GM21526 (cell line): Measurements from ENCODE around the gene BMP7.
"Not testable (repeated sequence)": the region's sequence is repeated elsewhere in the genome, so short reads cannot be mapped to it uniquely, and the experiment has no call there.

Source experiments
- ATAC-seq: cut with Tn5 transposase; IDR thresholded peaks from one replicate; pipeline ENCODE4 v1.9.1; 2021; ENCODE audit warnings: moderate library complexity; ENCODE audit not compliant: unreplicated experiment, low FRiP score

BMP7 gene

DNA sequence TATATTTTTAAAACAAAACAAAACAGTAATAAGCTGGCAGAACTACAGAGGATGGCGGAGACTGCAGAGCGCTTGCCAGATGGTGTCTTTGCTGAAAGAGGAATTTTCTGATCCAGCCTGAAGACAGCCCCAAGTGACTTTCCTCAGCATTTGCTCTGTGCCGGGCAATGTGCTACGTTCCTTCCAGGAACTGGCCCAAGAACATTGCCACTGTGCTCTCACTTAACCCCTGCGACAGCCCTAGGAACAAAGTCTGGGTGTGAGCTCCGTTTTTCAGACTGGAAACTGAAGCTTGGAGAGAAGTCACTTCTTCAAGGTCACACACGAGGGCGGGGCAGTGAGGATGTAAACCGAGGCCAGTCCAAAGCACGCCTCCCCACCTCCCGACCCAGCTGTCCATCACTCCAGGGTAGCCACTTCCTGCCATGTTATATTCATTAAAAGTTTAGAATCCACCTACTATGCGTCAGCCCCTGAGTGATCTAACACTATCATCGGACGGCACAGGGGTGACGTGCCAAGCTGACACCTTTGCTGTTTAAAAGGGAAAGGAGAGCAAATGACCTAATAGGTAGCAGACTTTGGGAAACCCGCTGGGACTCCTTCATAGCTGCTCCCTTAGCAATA is 22.3 kb upstream of the BMP7 start:
- ATAC-seq = no peak

DNA sequence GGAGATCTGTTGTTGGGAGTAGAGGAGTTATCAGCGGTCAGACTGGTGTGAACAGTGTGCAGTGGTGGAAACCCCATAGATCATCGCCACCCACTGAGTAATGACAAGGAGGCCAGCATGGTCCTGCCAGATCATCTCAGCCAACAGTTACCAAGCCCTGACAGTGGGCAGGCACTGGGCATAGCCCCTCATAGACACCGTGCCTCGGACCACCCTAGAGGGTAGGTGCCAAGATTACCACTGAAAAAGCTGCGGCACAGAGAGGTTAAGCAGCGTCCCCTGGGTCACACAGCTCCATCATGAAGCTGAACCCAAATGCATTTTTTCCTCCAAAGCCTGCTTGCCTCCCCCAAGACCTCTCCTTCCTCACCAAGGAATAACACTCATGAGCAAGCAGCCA is 21.5 kb upstream of the BMP7 start:
- ATAC-seq = no peak

DNA sequence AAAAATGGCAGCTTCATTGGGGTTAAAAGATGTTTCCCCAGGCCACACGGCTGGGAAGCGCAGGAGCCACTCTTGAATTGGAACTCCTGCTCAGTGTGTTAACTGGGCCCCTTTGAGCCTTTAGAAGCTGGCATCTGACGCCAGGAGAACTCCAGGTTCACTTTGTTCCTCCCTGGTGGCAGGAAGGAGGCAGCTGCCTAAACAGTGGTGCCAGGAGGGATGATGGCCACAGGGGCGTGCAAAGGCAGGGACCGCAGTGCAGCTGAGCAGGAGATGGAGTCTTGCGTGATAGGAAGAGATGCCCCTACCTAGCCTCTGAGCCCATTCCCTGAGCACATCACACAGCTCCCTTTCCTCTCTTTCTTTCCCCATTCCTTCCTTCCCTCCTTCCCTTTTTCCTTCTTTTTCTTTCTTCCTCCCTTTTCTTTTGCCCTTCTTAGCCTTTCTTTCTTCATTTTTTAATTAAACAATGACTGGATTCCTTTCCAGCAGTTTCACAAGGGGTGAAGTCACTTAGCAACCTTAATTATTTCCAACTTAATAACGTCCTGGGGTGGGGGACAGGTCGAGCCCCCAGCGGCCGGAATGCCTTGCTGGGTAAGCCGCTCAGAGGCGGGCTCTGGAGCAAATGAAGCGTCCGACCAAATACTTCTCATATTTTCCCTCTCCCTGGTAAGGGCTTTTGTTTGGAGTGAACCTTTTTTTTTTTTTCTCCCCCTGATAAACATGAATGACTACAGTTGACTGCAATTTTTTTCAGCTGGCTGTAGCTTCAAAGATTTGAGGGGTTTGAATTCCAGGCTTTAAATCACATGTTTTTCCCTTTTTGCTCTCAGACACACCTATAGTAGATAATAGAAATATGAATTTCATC is 20.8 kb upstream of the BMP7 start:
- no peak for ATAC-seq

DNA sequence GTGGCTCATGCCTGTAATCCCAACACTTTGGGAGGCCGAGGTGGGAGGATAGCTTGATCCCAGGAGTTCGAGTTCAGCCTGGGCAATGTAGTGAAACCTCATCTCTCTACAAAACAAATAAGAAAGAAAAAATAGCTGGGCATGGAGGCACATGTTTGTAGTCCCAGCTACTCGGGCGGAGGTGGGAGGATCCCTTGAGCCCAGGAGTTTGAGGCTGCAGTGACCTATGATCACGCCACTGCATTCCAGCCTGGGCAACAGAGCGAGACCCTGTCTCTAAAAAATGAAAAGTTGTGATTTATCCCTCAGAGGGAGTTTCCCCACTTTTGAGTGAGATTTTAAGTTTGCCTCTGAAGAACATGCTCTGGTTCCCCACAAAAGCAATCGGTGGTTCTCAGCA is 17.4 kb upstream of the BMP7 start:
- no peak for ATAC-seq

DNA sequence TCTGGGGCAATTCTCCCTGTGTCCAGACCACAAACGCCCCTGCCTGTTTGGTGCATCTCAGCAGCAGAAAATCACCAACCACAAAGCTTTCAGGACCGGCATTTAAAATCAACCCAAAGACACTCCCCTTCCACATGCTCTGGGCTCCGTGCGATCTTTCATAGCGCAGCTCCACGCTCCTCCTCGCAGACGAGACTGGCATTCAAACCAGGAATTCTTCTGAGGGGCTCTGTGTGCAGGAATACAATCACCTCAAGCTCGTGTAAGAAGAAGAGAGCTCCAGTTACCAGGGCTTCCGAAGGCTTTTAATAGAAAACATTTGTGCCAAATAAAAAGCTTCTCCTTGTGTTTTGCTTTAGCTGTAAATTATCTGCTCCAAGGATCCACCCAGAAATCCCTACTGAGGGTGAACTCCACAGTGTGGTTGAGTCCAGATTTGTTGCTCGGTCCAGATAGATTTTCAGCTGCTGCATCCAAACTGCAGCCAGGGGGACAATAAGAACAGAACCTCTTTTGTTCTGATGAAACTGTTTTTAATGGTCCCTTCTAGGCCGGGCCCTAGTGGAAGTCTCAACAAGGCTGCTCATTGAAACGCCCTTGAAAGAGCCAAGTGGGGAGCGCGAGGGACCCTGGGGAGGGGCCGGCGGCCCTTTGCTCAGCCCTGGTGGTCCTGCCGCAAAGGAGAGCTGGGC is 16.4 kb upstream of the BMP7 start:
- no peak for ATAC-seq

DNA sequence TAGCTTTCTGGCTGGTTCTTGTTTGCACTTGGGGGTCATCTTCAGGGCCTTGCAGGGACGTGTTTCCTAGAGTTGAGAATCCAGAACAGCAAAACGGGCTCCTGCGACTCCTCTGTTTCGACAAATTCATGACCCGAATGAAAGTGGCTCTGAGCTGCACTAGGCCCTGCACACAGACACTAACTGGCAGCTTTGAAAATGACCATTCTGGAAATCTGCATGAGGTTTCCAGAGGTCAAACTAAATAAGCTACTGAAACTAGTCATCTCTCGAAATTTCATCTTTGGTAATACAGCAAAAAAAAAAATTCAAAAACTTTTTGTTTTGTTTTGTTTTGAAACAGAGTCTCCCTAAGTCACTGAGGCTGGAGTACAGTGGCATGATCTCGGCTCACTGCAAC is 15.5 kb upstream of the BMP7 start:
- no peak for ATAC-seq

DNA sequence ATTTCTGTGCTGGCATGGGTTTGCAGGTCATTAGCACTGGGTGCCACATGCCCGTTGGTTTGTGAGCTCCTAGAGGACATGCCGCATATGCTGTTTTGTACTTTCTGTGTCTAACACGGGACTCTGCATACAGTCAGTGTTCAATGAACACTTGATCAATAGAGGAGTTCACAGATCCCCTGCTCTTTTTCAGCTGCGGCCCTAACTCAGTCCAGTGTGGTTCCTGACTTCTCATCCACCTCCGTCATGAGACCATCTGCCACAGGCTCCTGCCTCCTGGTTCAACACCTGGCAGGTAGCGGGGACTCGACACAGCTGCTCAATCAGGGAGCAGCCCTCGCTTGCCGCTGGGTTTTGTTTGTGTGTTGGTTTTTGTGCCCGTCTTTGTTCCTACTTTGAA is 13.8 kb upstream of the BMP7 start:
- no peak for ATAC-seq

DNA sequence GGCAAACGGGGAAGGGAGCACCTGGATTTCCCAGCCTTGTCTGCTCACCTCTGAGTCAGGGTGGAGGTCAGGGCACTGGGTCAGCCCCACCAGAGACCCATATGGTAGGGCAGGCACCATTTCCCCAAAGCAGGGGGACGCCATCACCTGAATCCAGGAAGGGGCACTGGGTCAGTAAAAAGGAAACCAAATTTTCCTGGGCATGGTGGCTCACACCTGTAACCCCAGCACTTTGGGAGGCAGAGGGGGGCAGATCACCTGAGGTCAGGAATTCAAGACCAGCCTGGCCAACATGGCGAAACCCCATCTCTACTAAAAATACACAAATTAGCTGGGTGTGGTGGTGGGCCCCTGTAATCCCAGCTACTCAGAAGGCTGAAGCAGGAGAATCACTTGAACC is 13.1 kb upstream of the BMP7 start:
- ATAC-seq = not testable (repeated sequence)

DNA sequence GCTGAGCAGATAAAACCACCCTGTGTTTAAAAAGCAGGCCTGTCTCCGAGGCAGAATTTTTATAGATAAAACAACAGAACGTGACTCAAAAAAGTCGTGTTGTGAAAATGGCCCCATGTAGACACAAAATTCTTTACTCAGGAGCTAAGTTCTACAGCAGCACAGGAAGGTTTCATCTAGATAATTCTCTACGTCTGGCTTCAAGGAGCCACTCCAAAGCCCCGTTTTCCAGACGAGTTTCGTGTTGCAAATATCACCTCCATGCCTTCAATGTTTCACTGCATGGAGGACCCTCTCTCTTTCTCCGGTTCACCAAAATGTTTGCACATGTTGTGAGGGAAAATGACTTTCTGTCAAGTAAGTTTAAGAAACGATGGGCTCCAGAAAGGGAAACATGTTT is 12.0 kb upstream of the BMP7 start:
- no peak for ATAC-seq

DNA sequence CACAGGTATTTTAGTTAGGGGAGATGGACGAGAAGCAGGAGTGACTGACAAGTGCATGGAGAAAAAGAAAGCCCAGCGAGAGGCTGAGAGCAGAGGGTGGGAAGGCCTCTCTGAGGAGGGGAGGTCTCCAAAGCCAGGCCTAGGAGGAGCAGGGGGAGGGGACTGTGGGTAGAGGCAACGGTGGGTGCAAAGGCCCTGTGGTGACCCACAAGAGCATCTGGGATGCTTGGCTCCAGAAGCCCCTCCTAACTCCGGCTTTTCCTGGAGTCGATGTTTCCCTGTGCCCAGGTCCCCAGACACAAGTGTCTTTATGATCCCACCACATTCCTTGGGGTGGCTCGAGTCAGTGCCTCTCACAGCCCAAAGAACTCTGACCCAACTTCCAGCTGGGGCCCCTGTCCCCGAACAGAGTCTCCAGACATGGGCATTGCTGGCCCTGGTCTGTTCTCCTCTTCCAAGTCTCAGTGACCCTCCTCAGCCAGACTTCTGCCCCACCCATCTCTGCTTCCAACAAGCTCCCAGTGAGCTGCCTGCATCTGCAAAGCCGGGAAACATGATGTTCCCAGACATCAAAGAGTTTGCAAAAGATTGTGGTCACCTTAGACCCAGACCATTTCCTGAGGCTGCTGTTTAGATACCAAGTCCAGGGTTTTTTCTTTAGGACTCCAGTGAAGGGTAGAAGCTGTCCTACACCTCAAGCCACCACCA is 11.1 kb upstream of the BMP7 start:
- no peak for ATAC-seq

DNA sequence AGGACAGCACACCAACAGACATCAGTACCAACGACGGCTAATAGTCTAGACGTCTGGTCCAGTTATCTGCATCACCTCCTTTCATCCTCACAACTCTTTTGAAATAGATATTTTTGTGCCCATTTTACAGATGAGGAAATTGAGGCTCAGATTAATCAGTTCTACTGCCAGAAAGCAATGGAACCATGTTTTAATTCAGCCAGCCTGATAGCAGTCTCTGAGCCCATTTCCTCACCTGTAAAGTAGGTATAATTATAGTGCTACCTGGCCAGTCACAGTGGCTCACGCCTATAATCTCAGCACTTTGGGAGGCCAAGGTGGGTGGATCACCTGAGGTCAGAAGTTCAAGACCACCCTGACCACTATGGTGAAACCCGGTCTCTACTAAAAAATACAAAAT is 9.8 kb upstream of the BMP7 start:
- ATAC-seq = no peak

DNA sequence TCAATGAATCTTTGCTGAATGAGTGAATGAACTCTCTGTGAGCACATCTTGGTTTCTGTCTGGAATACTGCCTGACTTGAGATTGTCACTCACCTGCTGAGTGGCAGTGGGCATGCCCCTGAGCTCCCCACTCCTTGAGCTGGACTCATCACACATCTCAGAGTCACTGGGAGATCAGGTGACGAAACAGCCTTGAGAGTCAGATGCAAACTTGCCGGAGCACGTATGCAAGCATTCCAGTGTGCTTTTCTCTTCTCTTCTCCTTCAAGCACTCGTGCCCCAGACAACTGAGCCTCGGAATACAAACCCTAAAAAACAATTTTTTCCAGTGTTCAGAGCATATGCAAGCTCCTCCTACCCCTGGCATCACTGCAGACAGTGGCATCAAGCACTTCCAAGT is 9.4 kb upstream of the BMP7 start:
- no peak for ATAC-seq

DNA sequence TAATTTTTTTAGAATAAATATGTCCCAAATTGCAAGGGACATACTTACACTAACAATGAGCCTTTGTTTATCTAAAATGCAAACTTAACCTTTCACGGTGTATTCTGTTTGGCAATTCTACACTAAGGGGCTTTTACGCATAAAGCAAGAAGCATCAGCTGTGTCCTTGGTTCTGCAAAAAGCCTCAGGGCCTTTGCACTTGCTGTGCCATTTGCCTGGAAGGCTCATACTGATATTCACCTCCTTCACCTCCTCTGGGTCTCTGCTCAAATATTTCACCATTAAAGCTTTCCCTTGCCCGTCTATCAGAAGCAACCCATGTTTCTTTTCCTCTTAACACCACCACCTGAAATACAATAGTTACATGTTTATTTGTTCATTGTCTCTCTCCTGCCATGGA is 8.9 kb upstream of the BMP7 start:
- no peak for ATAC-seq

DNA sequence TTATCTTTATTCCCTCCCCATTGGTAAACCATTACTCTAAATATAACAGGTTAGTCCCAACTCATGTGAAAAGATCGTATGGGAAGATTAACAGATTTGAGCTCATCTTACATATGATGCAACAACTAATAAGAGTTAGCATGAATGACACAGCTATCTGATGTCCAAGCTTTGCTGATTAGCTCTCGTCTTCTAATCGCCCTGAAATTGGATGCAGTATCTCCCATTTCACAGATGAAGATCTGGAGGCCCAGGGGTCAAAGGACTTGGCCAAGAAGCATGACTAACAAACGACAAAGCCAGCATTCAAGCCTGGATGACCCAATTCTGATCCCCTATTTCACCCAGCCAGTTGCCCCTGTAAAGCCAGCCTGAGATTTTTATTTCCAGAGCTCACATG is 8.4 kb upstream of the BMP7 start:
- ATAC-seq = no peak

DNA sequence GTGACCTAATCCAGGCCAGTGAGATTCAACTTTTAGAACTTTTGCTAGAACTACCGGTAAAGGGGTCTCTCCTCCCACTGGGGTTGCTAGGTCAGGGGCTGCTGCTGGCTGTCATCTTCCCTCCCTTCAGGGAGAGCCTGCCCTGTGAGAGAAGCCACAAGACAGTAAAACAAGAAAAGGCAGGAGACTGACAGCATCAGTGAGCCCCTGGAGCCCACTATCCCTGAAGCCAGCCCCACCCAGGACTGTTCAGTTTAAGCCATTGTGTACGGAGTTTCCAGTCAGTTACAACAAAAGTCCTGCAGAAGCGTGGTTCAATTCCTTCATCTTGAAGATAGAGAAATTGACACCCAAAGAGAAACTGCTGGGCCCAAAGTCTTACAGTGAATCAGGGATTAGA is 7.9 kb upstream of the BMP7 start:
- no peak for ATAC-seq

DNA sequence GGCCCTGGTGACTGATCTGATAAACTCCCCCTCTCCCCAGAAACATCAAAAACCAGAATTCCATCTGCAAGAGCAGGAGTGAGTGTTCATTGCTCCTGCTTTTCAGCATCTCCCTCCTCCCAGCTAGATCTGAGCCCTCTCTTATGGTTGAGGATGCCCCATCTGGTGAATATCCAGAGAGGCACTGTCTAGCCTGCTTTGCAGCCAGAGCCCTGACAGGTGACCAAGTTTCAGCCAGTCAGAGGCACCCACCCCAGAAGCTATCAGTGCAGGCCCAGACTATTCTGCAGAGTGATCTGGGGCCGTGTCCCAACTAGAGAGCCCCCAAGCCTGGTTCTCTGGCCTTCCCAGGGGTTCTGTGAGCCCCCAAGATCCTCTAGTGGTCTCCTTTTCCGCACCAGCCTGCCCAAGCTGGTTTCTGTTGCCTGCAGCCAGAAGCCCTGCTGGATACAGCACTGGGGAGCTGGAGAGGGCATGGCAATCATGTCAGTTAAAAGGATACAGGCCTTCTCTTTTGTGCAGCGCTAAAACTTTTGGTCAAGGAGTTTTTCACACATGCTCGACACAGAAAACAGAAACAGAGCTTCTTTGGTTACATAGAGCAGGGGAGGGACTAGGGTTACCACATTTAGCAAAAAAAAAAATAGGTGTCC is 6.6 kb upstream of the BMP7 start:
- no peak for ATAC-seq

DNA sequence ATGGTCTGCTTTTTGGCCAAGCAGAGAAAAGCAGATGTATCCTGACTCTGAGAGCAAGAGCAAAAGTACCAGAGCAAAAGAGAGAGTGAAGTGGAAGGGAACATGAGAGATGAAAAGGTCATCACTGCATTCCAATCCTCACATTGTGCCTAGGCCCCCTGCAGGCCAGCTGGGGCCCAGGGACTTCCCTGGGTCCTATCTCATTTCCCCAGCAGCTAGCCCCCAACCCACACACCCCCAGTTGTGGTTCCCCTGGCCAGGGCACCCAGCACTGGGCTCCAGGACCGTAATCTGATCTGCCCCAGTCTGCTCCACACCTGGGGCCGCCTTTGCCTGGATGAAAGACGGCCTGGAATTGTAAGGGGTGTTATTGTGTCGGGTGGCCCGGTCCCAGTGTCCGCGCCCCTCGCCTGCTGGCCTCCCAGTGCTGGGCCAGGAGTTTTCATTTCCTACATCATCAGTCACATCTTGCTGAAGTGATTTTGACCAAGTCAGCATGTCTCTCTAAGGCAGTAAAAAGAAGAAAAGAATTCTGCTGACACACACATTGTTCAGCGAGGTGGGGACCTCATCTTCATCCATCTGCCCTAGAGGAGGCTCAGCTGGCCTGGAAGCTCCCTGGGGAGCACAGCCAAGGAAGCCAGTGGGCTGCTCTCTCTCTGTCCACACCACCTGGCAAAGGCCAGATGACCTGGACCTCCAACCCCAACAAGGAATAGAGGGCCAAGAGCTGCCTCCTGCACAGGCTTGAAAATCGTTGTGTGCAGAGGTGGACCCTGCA is 4.0 kb upstream of the BMP7 start:
- ATAC-seq = no peak

DNA sequence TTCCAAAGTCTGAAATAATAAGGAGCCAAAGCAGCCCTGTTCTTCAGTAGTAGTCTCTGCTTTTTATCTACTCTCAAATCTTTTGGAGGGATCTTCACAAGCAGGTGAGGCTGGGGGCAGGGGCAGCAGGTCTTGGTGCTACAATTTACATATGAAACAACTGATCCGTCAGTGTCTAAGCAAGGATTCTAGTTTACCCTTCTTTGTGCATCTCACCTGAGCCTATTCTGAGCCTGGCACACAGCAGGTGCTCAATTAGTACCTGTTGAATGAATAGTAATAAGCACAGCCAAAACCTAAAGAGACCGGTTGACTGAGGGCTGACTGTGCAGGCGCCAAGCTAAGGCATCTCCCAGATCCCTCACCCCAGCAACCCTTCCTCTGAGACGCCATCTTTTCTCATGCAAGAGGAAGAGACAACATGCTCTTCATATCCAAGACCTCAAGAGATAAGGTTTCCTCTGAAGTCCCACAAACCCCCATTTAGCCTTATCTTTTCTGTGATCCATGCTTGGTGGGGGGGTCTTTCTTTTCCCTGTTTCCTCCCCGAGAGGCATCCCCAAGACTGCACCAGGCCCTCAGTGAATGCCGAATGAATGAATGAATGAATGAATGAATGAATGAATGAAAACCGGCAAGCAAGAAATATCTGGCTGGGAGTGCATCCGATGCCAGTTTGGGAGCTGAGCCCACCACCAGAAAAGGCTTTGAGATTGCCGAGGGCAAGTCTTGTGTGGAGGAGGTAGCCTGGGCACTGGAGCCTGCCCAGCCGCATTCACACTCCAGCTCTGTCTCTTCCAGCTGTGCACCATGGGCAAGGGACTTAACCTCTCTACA is 2.9 kb upstream of the BMP7 start:
- ATAC-seq = no peak
